ENCODE data around the gene CACNB2. TPM values are rescaled to one million over a fixed set of nuclear protein-coding genes. Genes with fewer than 3 reads are reported as not detected.

CACNB2 gene
- total and polyA plus RNA-seq, 2 donors (not counting 3 experiments of a cell fraction or from before 2014, with no cell fraction given): not detected

- dilution Hi-C loops (cut with MboI; ENCODE audit: extremely low pct_ligation_motif_present, low sequenced_read_pairs) (no loop called here), intact Hi-C loops (cut with micrococcal nuclease) (no loop called here)
- no peak overlapping the region for H3K4me3 ChIP-seq (replicated peaks in 1 of 3; ENCODE audit: insufficient read depth in 1 of 3, low read depth in 1 of 3, low read length in 3 of 3)
- no peaks in the 10 kb centered on the region for H3K9me1 ChIP-seq (replicated peaks; ENCODE audit: control insufficient read depth, extremely low read depth, insufficient read depth, low read length)
- no peak overlapping the region for H2AFZ ChIP-seq (ENCODE audit: low read depth, low read length)
- no peak overlapping the region for H3K4me2 ChIP-seq (ENCODE audit: insufficient read depth, low read length)
- CTCF ChIA-PET: no interaction called here
- FAIRE-seq (no peak), DNase-seq (ENCODE audit: low read depth, low spot score) (no peak)
- no TSS peak for BruUV-seq (replicated peaks)
- POLR2A ChIA-PET: no interaction called here
- no peaks in the 10 kb centered on the region for H4K20me1 ChIP-seq (replicated peaks; ENCODE audit: control insufficient read depth, extremely low read depth, insufficient read depth, low read length)
- H3K79me2 ChIP-seq (ENCODE audit: control insufficient read depth, insufficient read depth, low read length): no peaks in the 10 kb centered on the region
- no peaks in the 10 kb centered on the region for H3K36me3 ChIP-seq (ENCODE audit: control insufficient read depth in 2 of 2, extremely low read depth in 1 of 2, insufficient read depth in 2 of 2, low read length in 2 of 2)
- TF ChIP-seq POLR2A (IDR thresholded peaks at IDR 0.05; ENCODE audit: low read depth, low read length) (no peak), MYC (IDR thresholded peaks at IDR 0.05; ENCODE audit: low read depth, low read length) (no peak), EZH2 (IDR thresholded peaks at IDR 0.05; ENCODE audit: borderline replicate concordance, low read depth, low read length, severe bottlenecking) (no peak), FOS (IDR thresholded peaks at IDR 0.05; ENCODE audit: borderline replicate concordance, insufficient read depth, low read length) (no peak)
- H3K27ac ChIP-seq (ENCODE audit: insufficient read depth, low read depth, low read length): no peak overlapping the region
- H3K4me1 ChIP-seq (ENCODE audit: control insufficient read depth, extremely low read depth, insufficient read depth, low read length): no peaks in the 10 kb centered on the region
- no peak overlapping the region for H3K9ac ChIP-seq (replicated peaks; ENCODE audit: extremely low read depth, insufficient read depth, low read length)
- H3K27me3 ChIP-seq (ENCODE audit: control insufficient read depth in 2 of 2, insufficient read depth in 2 of 2, low read length in 2 of 2): no peaks in the 10 kb centered on the region
- no peaks in the 10 kb centered on the region for H3K9me3 ChIP-seq (replicated peaks; ENCODE audit: control insufficient read depth, insufficient read depth, low read length)
These were observed 417.7 kb downstream of the CACNB2 start for GRCh38 chr10:18557960-18558359.

- Histone ChIP-seq H3K27me3 (ENCODE audit: control insufficient read depth in 2 of 2, insufficient read depth in 2 of 2, low read length in 2 of 2) (no peaks in the 10 kb centered on the region), H3K4me3 (replicated peaks in 1 of 3; ENCODE audit: insufficient read depth in 1 of 3, low read depth in 1 of 3, low read length in 3 of 3) (no peak overlapping the region), H2AFZ (ENCODE audit: low read depth, low read length) (no peak overlapping the region), H3K9ac (replicated peaks; ENCODE audit: extremely low read depth, insufficient read depth, low read length) (no peak overlapping the region), H3K36me3 (ENCODE audit: control insufficient read depth in 2 of 2, extremely low read depth in 1 of 2, insufficient read depth in 2 of 2, low read length in 2 of 2) (no peaks in the 10 kb centered on the region), H4K20me1 (replicated peaks; ENCODE audit: control insufficient read depth, extremely low read depth, insufficient read depth, low read length) (no peaks in the 10 kb centered on the region), H3K79me2 (ENCODE audit: control insufficient read depth, insufficient read depth, low read length) (no peaks in the 10 kb centered on the region), H3K9me3 (replicated peaks; ENCODE audit: control insufficient read depth, insufficient read depth, low read length) (no peaks in the 10 kb centered on the region), H3K9me1 (replicated peaks; ENCODE audit: control insufficient read depth, extremely low read depth, insufficient read depth, low read length) (no peaks in the 10 kb centered on the region), H3K4me2 (ENCODE audit: insufficient read depth, low read length) (no peak overlapping the region), H3K27ac (ENCODE audit: insufficient read depth, low read depth, low read length) (no peak overlapping the region), H3K4me1 (ENCODE audit: control insufficient read depth, extremely low read depth, insufficient read depth, low read length) (no peaks in the 10 kb centered on the region)
- intact Hi-C loops (cut with micrococcal nuclease): no loop called here
- POLR2A ChIA-PET: no interaction called here
- dilution Hi-C loops (cut with MboI; ENCODE audit: extremely low pct_ligation_motif_present, low sequenced_read_pairs): no loop called here
- FAIRE-seq (no peak), DNase-seq (ENCODE audit: low read depth, low spot score) (no peak)
- no TSS peak for BruUV-seq (replicated peaks)
- CTCF ChIA-PET: no interaction called here
- TF ChIP-seq GATA2 (IDR thresholded peaks at IDR 0.05; ENCODE audit: insufficient read depth, insufficient read length, low read depth, low read length): no peak
- no peak for TF ChIP-seq MAX (IDR thresholded peaks at IDR 0.05; ENCODE audit: insufficient read depth, insufficient read length)
- TF ChIP-seq EZH2 (IDR thresholded peaks at IDR 0.05; ENCODE audit: borderline replicate concordance, low read depth, low read length, severe bottlenecking): no peak
- TF ChIP-seq POLR2AphosphoS5 (IDR thresholded peaks at IDR 0.05; ENCODE audit: insufficient read depth, low read depth, low read length): no peak
- no peak for TF ChIP-seq CTCF (IDR thresholded peaks at IDR 0.05; ENCODE audit: extremely low read depth in 1 of 2, insufficient read depth in 1 of 2, low read depth in 1 of 2, low read length in 2 of 2)
- TF ChIP-seq POLR2A (IDR thresholded peaks at IDR 0.05; ENCODE audit: low read depth, low read length): no peak
- no peak for TF ChIP-seq JUN (IDR thresholded peaks at IDR 0.05; ENCODE audit: borderline replicate concordance, insufficient read depth, insufficient read length, low read depth)
- TF ChIP-seq MYC (IDR thresholded peaks at IDR 0.05; ENCODE audit: low read depth, low read length): no peak
- TF ChIP-seq FOS (IDR thresholded peaks at IDR 0.05; ENCODE audit: borderline replicate concordance, insufficient read depth, low read length): no peak
These were observed 421.8 kb downstream of the CACNB2 start for GRCh38 chr10:18561861-18562551.

Data from endothelial cell of umbilical vein (primary cell).